Measurements from ENCODE around the gene LYL1.

DNA sequence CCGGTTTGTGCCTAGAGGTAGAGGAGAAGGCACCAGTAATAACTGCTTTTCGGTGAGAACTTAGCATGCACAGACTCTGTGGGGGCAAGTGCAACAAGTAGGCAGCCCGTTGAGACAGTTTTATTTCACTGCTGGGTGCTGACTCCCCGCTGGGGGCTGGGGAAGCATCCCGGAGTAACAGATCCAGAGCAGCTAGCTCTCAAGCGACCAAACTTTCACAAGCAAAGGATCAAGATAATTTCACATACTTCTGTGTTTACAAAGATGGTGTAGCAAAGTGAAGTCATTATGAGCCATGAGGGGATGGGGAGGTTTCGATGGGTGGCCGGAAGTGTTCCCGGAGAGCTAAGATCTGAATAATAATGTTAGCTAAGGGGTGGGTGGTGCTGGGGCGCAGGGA lies 18.2 kb upstream of the LYL1 start:
- TF ChIP-seq, protein P1, sequence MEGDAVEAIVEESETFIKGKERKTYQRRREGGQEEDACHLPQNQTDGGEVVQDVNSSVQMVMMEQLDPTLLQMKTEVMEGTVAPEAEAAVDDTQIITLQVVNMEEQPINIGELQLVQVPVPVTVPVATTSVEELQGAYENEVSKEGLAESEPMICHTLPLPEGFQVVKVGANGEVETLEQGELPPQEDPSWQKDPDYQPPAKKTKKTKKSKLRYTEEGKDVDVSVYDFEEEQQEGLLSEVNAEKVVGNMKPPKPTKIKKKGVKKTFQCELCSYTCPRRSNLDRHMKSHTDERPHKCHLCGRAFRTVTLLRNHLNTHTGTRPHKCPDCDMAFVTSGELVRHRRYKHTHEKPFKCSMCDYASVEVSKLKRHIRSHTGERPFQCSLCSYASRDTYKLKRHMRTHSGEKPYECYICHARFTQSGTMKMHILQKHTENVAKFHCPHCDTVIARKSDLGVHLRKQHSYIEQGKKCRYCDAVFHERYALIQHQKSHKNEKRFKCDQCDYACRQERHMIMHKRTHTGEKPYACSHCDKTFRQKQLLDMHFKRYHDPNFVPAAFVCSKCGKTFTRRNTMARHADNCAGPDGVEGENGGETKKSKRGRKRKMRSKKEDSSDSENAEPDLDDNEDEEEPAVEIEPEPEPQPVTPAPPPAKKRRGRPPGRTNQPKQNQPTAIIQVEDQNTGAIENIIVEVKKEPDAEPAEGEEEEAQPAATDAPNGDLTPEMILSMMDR (IDR thresholded peaks at IDR 0.05; ENCODE audit: low read depth, low read length, poor library complexity, severe bottlenecking) = no peak
- TF ChIP-seq EZH2phosphoT487 (IDR thresholded peaks at IDR 0.05; ENCODE audit: borderline replicate concordance, low read length) = no peak

All from DOHH2 (cell line).